AG04450 (cell line): Measurements from ENCODE around the gene PRKG2. TPM values are rescaled to one million over a fixed set of nuclear protein-coding genes. Genes with fewer than 3 reads are reported as not detected.

Source experiments
- CTCF ChIA-PET: fragments of 300-600, 350-600 bp; formaldehyde crosslinking; extraction: SDS; loops from one replicate; lab custom pipeline; 2022; ENCODE audit warnings: antibody characterized with exemption, inconsistent platforms; lab: Charles Lee
- POLR2A ChIA-PET: fragments of 350-600 bp; formaldehyde crosslinking; extraction: SDS; loops from one replicate; lab custom pipeline; 2021; ENCODE audit warnings: antibody characterized with exemption, inconsistent platforms; lab: Yijun Ruan, JAX
- DNase-seq: peaks from one replicate; pipeline ENCODE4 v3.0.0-alpha.2; 2011; ENCODE audit warnings: low read depth, low spot score
- H3K27ac ChIP-seq: one replicate; pipeline ENCODE4 v1.5.1; 2012; ENCODE audit warnings: low read depth, low read length, control low read depth
- H3K27me3 ChIP-seq: one replicate; pipeline ENCODE4 v1.6.0; 2012; ENCODE audit warnings: low read length; ENCODE audit not compliant: control insufficient read depth, insufficient read depth
- H3K4me3 ChIP-seq: 2 replicates; pipeline ENCODE4 v1.5.1; 2011; ENCODE audit warnings: mild to moderate bottlenecking, low read depth, low read length, control low read depth
- H3K9me3 ChIP-seq: 2 replicates; pipeline ENCODE4 v1.5.1; 2012; ENCODE audit warnings: low read length; ENCODE audit not compliant: control insufficient read depth, insufficient read depth
- polyA plus RNA-seq: library from polyadenylated mRNA; depleted of rRNA; stranded (reverse); fragments of >200 nt; gene quantifications from 2 replicates; pipeline ENCODE4 v1.2.3, GENCODE V29; 2011
- TF ChIP-seq, protein P1 (sequence below): IDR thresholded peaks from 2 replicates; pipeline ENCODE4 v1.5.1; 2011; ENCODE audit warnings: low read depth, low read length, control low read depth, inconsistent platforms

The PRKG2 gene
- polyA plus RNA-seq, 1 experiment, result 1.6 TPM

GRCh38 chr4:81137894-81138293 is 77.1 kb downstream of the PRKG2 start:
- POLR2A ChIA-PET, result no interaction called here

GRCh38 chr4:81137446-81137845 is 77.6 kb downstream of the PRKG2 start:
- ChIA-PET POLR2A (no interaction called here), CTCF (no interaction called here)
- Histone ChIP-seq H3K27me3 (no peaks in the 10 kb centered on the region), H3K9me3 (no peaks in the 10 kb centered on the region), H3K4me3 (no peak overlapping the region), H3K27ac (no peak overlapping the region)
- TF ChIP-seq, protein P1, sequence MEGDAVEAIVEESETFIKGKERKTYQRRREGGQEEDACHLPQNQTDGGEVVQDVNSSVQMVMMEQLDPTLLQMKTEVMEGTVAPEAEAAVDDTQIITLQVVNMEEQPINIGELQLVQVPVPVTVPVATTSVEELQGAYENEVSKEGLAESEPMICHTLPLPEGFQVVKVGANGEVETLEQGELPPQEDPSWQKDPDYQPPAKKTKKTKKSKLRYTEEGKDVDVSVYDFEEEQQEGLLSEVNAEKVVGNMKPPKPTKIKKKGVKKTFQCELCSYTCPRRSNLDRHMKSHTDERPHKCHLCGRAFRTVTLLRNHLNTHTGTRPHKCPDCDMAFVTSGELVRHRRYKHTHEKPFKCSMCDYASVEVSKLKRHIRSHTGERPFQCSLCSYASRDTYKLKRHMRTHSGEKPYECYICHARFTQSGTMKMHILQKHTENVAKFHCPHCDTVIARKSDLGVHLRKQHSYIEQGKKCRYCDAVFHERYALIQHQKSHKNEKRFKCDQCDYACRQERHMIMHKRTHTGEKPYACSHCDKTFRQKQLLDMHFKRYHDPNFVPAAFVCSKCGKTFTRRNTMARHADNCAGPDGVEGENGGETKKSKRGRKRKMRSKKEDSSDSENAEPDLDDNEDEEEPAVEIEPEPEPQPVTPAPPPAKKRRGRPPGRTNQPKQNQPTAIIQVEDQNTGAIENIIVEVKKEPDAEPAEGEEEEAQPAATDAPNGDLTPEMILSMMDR, result no peak
- DNase-seq, result peak; percentile 10

More at GRCh38 chr4:81137894-81138293, 77.1 kb downstream of the PRKG2 start:
- no peak overlapping the region for H3K4me3 ChIP-seq
- H3K9me3 ChIP-seq, result no peaks in the 10 kb centered on the region
- CTCF ChIA-PET, result interaction anchor here (1.2 kb wide), 1 partner anchor 214 kb away, joined by 8 read pairs; no protein-coding TSS in a partner anchor
- TF ChIP-seq, protein P1, result no peak
- DNase-seq, result no peak
- no peaks in the 10 kb centered on the region for H3K27me3 ChIP-seq
- H3K27ac ChIP-seq, result no peak overlapping the region

GRCh38 chr4:81136161-81136905 is 78.7 kb downstream of the PRKG2 start:
- ChIA-PET POLR2A (no interaction called here), CTCF (no interaction called here)
- TF ChIP-seq, protein P1, result no peak
- peak; percentile 81 for DNase-seq
- Histone ChIP-seq H3K27me3 (no peaks in the 10 kb centered on the region), H3K4me3 (no peak overlapping the region), H3K9me3 (no peaks in the 10 kb centered on the region), H3K27ac (peak overlapping the region; percentile 90)

- POLR2A ChIA-PET, result no interaction called here
- TF ChIP-seq, protein P1, result no peak
- CTCF ChIA-PET, result interaction anchor here (3.2 kb wide), 1 partner anchor 216 kb away, joined by 16 read pairs; no protein-coding TSS in a partner anchor
- no peak overlapping the region for H3K27ac ChIP-seq
- DNase-seq, result no peak
- H3K27me3 ChIP-seq, result no peaks in the 10 kb centered on the region
- no peaks in the 10 kb centered on the region for H3K9me3 ChIP-seq
- no peak overlapping the region for H3K4me3 ChIP-seq
Measured at GRCh38 chr4:81135501-81135900, 79.5 kb downstream of the PRKG2 start.

DNA sequence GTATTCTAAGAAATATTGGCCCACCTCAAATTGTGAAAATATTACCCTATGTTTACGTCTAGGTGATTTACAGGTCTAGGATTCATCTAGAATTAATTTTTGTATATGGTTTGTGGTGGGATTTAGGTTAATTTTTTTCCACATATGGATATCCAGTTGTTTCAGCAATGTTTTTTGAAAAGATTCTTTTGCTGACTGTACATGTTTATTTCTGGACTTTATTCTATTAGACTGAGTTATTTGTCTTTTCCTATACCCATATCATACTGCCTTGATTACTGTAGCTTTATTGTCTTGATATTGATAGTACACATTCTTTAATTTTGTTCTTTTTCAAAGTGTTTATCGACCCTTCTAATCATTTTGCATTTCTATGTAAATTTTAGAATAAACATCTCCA is 83.5 kb downstream of the PRKG2 start:
- DNase-seq, result no peak
- H3K9me3 ChIP-seq, result no peaks in the 10 kb centered on the region
- ChIA-PET CTCF (interaction anchor here (0.8 to 1.4 kb wide), 2 partner anchors 92 to 221 kb away, joined by 3 to 6 read pairs; no protein-coding TSS in a partner anchor), POLR2A (no interaction called here)
- H3K27me3 ChIP-seq, result no peaks in the 10 kb centered on the region
- no peak overlapping the region for H3K27ac ChIP-seq
- H3K4me3 ChIP-seq, result no peak overlapping the region
- TF ChIP-seq, protein P1, result no peak
